ENCODE results near the gene PLAU. TPM values are rescaled to one million over a fixed set of nuclear protein-coding genes. Genes with fewer than 3 reads are reported as not detected.

The PLAU gene
- total and polyA plus RNA-seq, 2 of the 4 experiments (the other 2 are of a cell fraction), result 123 to 283 TPM

DNA sequence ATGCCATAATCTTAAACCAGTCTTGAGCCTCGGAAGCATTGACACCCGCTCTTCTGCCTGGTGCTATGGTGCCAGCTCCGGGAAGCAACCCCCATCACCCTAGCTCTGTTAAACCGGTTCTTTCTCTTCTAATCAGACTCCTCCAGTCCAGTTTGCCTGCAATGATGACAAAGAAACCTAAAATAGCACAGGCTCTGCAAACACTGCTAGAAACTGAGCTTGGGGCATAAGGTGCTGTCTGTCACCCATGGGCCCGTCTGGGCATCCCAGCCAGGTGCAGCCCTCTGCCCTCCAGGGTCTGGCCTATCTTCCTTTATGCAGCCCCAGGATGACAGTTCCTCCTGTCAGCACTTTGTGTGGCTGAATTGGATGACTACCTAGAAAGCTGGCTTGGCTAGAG, 22.4 kb upstream of the PLAU start:
- ATAC-seq (ENCODE audit: low read depth) (no peak), DNase-seq (peak; percentile 21)
- peak overlapping the region; percentile 77 for H4K5ac ChIP-seq (ENCODE audit: low read depth, low read length)
- no TSS peak for BruUV-seq (replicated peaks)
- H2BK120ac ChIP-seq (ENCODE audit: low read depth, low read length), result peak overlapping the region; percentile 99
- peak overlapping the region; percentile 81 for H3K23ac ChIP-seq (ENCODE audit: low read depth, low read length)
- H3K56ac ChIP-seq (ENCODE audit: extremely low read depth, insufficient read depth, low read length), result peak overlapping the region; percentile 58
- H4K8ac ChIP-seq (ENCODE audit: low read depth in 2 of 2, low read length in 2 of 2), result peak overlapping the region; percentile 85 to 86
- H3K79me1 ChIP-seq (ENCODE audit: low read depth in 1 of 2, low read length in 2 of 2), result peaks cover 6 to 45% of the 10 kb centered on the region in 2 experiments; a peak in 3 of 4 replicates
- peak overlapping the region; percentile 75 for H2AK9ac ChIP-seq (replicated peaks; ENCODE audit: low read depth, low read length, poor library complexity)
- no peaks in the 10 kb centered on the region; the same call in 1 of the 2 replicates for H4K20me1 ChIP-seq (ENCODE audit: insufficient read depth, low read length)
- peak overlapping the region; percentile 89 for H2BK20ac ChIP-seq (ENCODE audit: low read depth, low read length)
- CTCF ChIA-PET, result interaction anchor here (1.4 to 5.0 kb wide), 2 partner anchors 17 to 52 kb away, joined by 4 to 38 read pairs; no protein-coding TSS in a partner anchor
- H3K9me1 ChIP-seq (ENCODE audit: insufficient read depth, low read length), result peaks cover 26% of the 10 kb centered on the region
- peak overlapping the region; percentile 84 for H3K14ac ChIP-seq (replicated peaks; ENCODE audit: low read depth, low read length)
- H3K27me3 ChIP-seq (ENCODE audit: control insufficient read depth, insufficient read depth, low read length), result no peaks in the 10 kb centered on the region
- WGBS, 2 experiments (ENCODE audit: extremely low coverage in 2 of 2, insufficient read length in 1 of 2), result 86% methylated on average over 3 of the region's 5 CpGs; no CpG with 5 or more reads in 1 of the 2 experiments
- H3K18ac ChIP-seq (ENCODE audit: low read depth, low read length), result peak overlapping the region; percentile 85
- peak overlapping the region; percentile 44 for H3K9ac ChIP-seq (ENCODE audit: low read depth, low read length)
- peak overlapping the region; percentile 89 for H4K91ac ChIP-seq (ENCODE audit: insufficient read depth, low read depth, low read length)
- H3K4me2 ChIP-seq (ENCODE audit: low read depth, low read length), result no peak overlapping the region
- no peaks in the 10 kb centered on the region for H3K9me3 ChIP-seq (ENCODE audit: control insufficient read depth, insufficient read depth, low read length)
- peak overlapping the region; percentile 9 for H2AFZ ChIP-seq (replicated peaks; ENCODE audit: low read length, poor library complexity)
- peaks cover 41% of the 10 kb centered on the region for H3K4me1 ChIP-seq (ENCODE audit: control insufficient read depth, insufficient read depth, low read length)
- no peak overlapping the region for H3K4me3 ChIP-seq (ENCODE audit: insufficient read depth, low read depth, low read length)
- peak overlapping the region; percentile 96 for H2BK5ac ChIP-seq (ENCODE audit: low read depth, low read length, poor library complexity, severe bottlenecking)
- no peaks in the 10 kb centered on the region for H3K36me3 ChIP-seq (ENCODE audit: control insufficient read depth, insufficient read depth, low read length)
- TF ChIP-seq RAD21 (IDR thresholded peaks at IDR 0.05; ENCODE audit: low read length) (no peak), POLR2A (IDR thresholded peaks at IDR 0.05; ENCODE audit: low read depth, low read length) (no peak), RCOR1 (IDR thresholded peaks at IDR 0.05; ENCODE audit: insufficient replicate concordance, low read length) (no peak), FOS (IDR thresholded peaks at IDR 0.05; ENCODE audit: low read depth, low read length) (no peak), CHD1 (IDR thresholded peaks at IDR 0.05; ENCODE audit: low read depth, low read length) (no peak), SMC3 (IDR thresholded peaks at IDR 0.05; ENCODE audit: low read depth, low read length) (no peak), CEBPB (IDR thresholded peaks at IDR 0.05; ENCODE audit: low read depth, low read length) (no peak), BHLHE40 (IDR thresholded peaks at IDR 0.05; ENCODE audit: low read depth, low read length) (no peak), MAFK (IDR thresholded peaks at IDR 0.05; ENCODE audit: low read depth, low read length) (no peak)
- TF ChIP-seq, protein P1, sequence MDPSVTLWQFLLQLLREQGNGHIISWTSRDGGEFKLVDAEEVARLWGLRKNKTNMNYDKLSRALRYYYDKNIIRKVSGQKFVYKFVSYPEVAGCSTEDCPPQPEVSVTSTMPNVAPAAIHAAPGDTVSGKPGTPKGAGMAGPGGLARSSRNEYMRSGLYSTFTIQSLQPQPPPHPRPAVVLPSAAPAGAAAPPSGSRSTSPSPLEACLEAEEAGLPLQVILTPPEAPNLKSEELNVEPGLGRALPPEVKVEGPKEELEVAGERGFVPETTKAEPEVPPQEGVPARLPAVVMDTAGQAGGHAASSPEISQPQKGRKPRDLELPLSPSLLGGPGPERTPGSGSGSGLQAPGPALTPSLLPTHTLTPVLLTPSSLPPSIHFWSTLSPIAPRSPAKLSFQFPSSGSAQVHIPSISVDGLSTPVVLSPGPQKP (IDR thresholded peaks at IDR 0.05; ENCODE audit: borderline replicate concordance, low read depth, low read length), result no peak
- TF ChIP-seq, protein P2, sequence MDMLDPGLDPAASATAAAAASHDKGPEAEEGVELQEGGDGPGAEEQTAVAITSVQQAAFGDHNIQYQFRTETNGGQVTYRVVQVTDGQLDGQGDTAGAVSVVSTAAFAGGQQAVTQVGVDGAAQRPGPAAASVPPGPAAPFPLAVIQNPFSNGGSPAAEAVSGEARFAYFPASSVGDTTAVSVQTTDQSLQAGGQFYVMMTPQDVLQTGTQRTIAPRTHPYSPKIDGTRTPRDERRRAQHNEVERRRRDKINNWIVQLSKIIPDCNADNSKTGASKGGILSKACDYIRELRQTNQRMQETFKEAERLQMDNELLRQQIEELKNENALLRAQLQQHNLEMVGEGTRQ (IDR thresholded peaks at IDR 0.05; ENCODE audit: low read depth, low read length), result no peak
- TF ChIP-seq, protein P3, sequence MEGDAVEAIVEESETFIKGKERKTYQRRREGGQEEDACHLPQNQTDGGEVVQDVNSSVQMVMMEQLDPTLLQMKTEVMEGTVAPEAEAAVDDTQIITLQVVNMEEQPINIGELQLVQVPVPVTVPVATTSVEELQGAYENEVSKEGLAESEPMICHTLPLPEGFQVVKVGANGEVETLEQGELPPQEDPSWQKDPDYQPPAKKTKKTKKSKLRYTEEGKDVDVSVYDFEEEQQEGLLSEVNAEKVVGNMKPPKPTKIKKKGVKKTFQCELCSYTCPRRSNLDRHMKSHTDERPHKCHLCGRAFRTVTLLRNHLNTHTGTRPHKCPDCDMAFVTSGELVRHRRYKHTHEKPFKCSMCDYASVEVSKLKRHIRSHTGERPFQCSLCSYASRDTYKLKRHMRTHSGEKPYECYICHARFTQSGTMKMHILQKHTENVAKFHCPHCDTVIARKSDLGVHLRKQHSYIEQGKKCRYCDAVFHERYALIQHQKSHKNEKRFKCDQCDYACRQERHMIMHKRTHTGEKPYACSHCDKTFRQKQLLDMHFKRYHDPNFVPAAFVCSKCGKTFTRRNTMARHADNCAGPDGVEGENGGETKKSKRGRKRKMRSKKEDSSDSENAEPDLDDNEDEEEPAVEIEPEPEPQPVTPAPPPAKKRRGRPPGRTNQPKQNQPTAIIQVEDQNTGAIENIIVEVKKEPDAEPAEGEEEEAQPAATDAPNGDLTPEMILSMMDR (conservative IDR thresholded peaks at IDR 0.05; ENCODE audit: low read depth, low read length), result no peak
- in situ Hi-C loops (cut with MboI; ENCODE audit: low sequenced_read_pairs), result loop anchor here (5.0 kb wide), 2 partner anchors 49 to 194 kb away; no protein-coding TSS in a partner anchor
- H2AK5ac ChIP-seq (ENCODE audit: low read depth, low read length), result peak overlapping the region; percentile 95
- peak overlapping the region; percentile 99 for H3K4ac ChIP-seq (ENCODE audit: low read depth, low read length)
- intact Hi-C loops (cut with micrococcal nuclease), result no loop called here
- POLR2A ChIA-PET (ENCODE audit: unreplicated experiment), result interaction anchor here (0.7 to 4.9 kb wide), 6 partner anchors 10 to 29 kb away, joined by 3 to 34 read pairs (median 6); partner anchors contain the start of gene PLAU
- peak overlapping the region; percentile 87 for H2BK15ac ChIP-seq (ENCODE audit: low read depth, low read length)
- H3K27ac ChIP-seq (ENCODE audit: insufficient read depth, low read length), result peak overlapping the region; percentile 73
- dilution Hi-C loops (cut with HindIII; ENCODE audit: low sequenced_read_pairs, unreplicated experiment), result no loop called here
